Endothelial cell of umbilical vein (primary cell): ENCODE results near the gene MTCH2. TPM values are rescaled to one million over a fixed set of nuclear protein-coding genes. Genes with fewer than 3 reads are reported as not detected.

Experiments used
- BruUV-seq: library from RNA; stranded (reverse); fragments of 400-500 nt; replicated peaks from 2 replicates; lab custom pipeline; 2021; lab: Mats Ljungman, UMichigan
- CTCF ChIA-PET: fragments of 300-600, 350-600 bp; sonication (Branson Sonifier 250); formaldehyde crosslinking; loops from one replicate; lab custom pipeline; 2021; ENCODE audit warnings: antibody characterized with exemption, inconsistent platforms; lab: Charles Lee
- POLR2A ChIA-PET: fragments of 300-600, 350-600 bp; sonication (Branson Sonifier 250); formaldehyde crosslinking; loops from one replicate; lab custom pipeline; 2021; ENCODE audit warnings: antibody characterized with exemption, inconsistent platforms; lab: Charles Lee
- DNase-seq: peaks from one replicate; pipeline ENCODE4 v3.0.0-alpha.2; 2011; ENCODE audit warnings: low read depth, low spot score
- FAIRE-seq: peaks from 2 replicates; lab custom pipeline; 2011; peaks lifted over from hg19 to GRCh38; lab: Jason Lieb, UNC
- H2AFZ ChIP-seq: 2 replicates; pipeline ENCODE4 v1.6.0; 2012; ENCODE audit warnings: low read depth, low read length, control low read depth, inconsistent platforms
- H3K27ac ChIP-seq: 2 replicates; pipeline ENCODE4 v1.5.1; 2011; ENCODE audit warnings: low read depth, mild to moderate bottlenecking, control low read depth, low read length, moderate library complexity; ENCODE audit not compliant: insufficient read depth
- H3K27me3 ChIP-seq, 2 experiments: 2 replicates each; pipeline versions ENCODE4 v1.6.0 to v1.6.1; 2011; ENCODE audit warnings: low read length in 2 of 2, mixed read lengths in 1 of 2; ENCODE audit not compliant: control insufficient read depth in 2 of 2, insufficient read depth in 2 of 2
- H3K36me3 ChIP-seq, 2 experiments: 2 replicates in 1 of 2; 3 replicates in 1 of 2; pipeline ENCODE4 v1.5.1; 2011; ENCODE audit warnings: low read length in 2 of 2, mild to moderate bottlenecking in 1 of 2, moderate library complexity in 1 of 2; ENCODE audit not compliant: control insufficient read depth in 2 of 2, insufficient read depth in 2 of 2; ENCODE audit errors: extremely low read depth in 1 of 2
- H3K4me1 ChIP-seq: 3 replicates; pipeline ENCODE4 v1.5.1; 2011; ENCODE audit warnings: mild to moderate bottlenecking, low read length; ENCODE audit not compliant: control insufficient read depth, insufficient read depth; ENCODE audit errors: extremely low read depth
- H3K4me2 ChIP-seq: 2 replicates; pipeline ENCODE4 v1.6.1; 2011; ENCODE audit warnings: low read length, control low read depth, mixed read lengths; ENCODE audit not compliant: insufficient read depth
- H3K4me3 ChIP-seq, 3 experiments: fragments of 200-600 bp in 1 of 3; sonication (generic), shearing (Covaris generic) in 1 of 3; replicated peaks in 1 of 3; 2 replicates each; pipeline ENCODE4 v1.5.1; 2011 to 2016; ENCODE audit warnings: control low read depth in 3 of 3, low read length in 3 of 3, mild to moderate bottlenecking in 2 of 3, inconsistent platforms in 1 of 3, low read depth in 1 of 3, moderate library complexity in 1 of 3; ENCODE audit not compliant: insufficient read depth in 1 of 3
- H3K79me2 ChIP-seq: 2 replicates; pipeline ENCODE4 v1.6.0; 2012; ENCODE audit warnings: low read length, inconsistent platforms; ENCODE audit not compliant: control insufficient read depth, insufficient read depth
- H3K9ac ChIP-seq: replicated peaks from 2 replicates; pipeline ENCODE3; 2011; ENCODE audit warnings: low read length, control low read depth; ENCODE audit not compliant: insufficient read depth; ENCODE audit errors: extremely low read depth
- H3K9me1 ChIP-seq: replicated peaks from 3 replicates; pipeline ENCODE4 v1.6.0; 2011; ENCODE audit warnings: mild to moderate bottlenecking, low read length; ENCODE audit not compliant: control insufficient read depth, insufficient read depth; ENCODE audit errors: extremely low read depth
- H3K9me3 ChIP-seq: replicated peaks from 2 replicates; pipeline ENCODE4 v1.5.1; 2012; ENCODE audit warnings: low read length, inconsistent platforms; ENCODE audit not compliant: control insufficient read depth, insufficient read depth
- H4K20me1 ChIP-seq: replicated peaks from 2 replicates; pipeline ENCODE3; 2011; ENCODE audit warnings: mild to moderate bottlenecking, low read length; ENCODE audit not compliant: control insufficient read depth, insufficient read depth; ENCODE audit errors: extremely low read depth
- EZH2 ChIP-seq: IDR thresholded peaks from 2 replicates; pipeline ENCODE4 v1.6.1; 2012; ENCODE audit warnings: borderline replicate concordance, low read depth, mild to moderate bottlenecking, moderate library complexity, low read length, inconsistent platforms; ENCODE audit not compliant: severe bottlenecking
- FOS ChIP-seq: IDR thresholded peaks from 2 replicates; pipeline ENCODE4 v1.6.1; 2011; ENCODE audit warnings: mild to moderate bottlenecking, low read length, moderate library complexity, borderline replicate concordance; ENCODE audit not compliant: insufficient read depth
- GATA2 ChIP-seq: IDR thresholded peaks from 2 replicates; pipeline ENCODE4 v1.7.0; 2011; ENCODE audit warnings: low read depth, mild to moderate bottlenecking, moderate library complexity, mixed read lengths, low read length; ENCODE audit not compliant: insufficient read length, insufficient read depth
- JUN ChIP-seq: IDR thresholded peaks from 2 replicates; pipeline ENCODE4 v1.6.1; 2011; ENCODE audit warnings: borderline replicate concordance, low read depth; ENCODE audit not compliant: insufficient read length, insufficient read depth
- POLR2AphosphoS5 ChIP-seq: IDR thresholded peaks from 2 replicates; pipeline ENCODE4 v1.6.1; 2012; ENCODE audit warnings: low read depth, mild to moderate bottlenecking, control low read depth, low read length, moderate library complexity; ENCODE audit not compliant: insufficient read depth
- dilution Hi-C: fragments of 300-500 bp; cut with MboI; formaldehyde crosslinking; loops from one replicate; pipeline ENCODE4 v1.15.0; 2019; ENCODE audit warnings: low sequenced_read_pairs; ENCODE audit not compliant: extremely low pct_ligation_motif_present
- intact Hi-C: fragments of 100-400 bp; cut with micrococcal nuclease; formaldehyde crosslinking; loops from one replicate; pipeline ENCODE4 v1.10.0; 2022
- polyA plus RNA-seq, 4 experiments: library from polyadenylated mRNA; depleted of rRNA in 3 of 4; stranded (reverse) in 3 of 4; unstranded in 1 of 4; fragments of >200 nt; gene quantifications; 2 replicates each; pipeline versions ENCODE4 v1.2.1 to v1.2.3, GENCODE V29; 2011 to 2012; ENCODE audit warnings: missing spikeins in 1 of 4
- total RNA-seq: library from RNA; stranded (reverse); gene quantifications from 2 replicates; pipeline ENCODE4 v1.2.3, GENCODE V29; 2021
- TF ChIP-seq, protein P1 (sequence below): IDR thresholded peaks from 2 replicates; pipeline ENCODE4 v1.6.1; 2011; ENCODE audit not compliant: insufficient read depth, insufficient read length

The MTCH2 gene
- total and polyA plus RNA-seq, 2 donors (not counting 3 experiments of a cell fraction or from before 2014, with no cell fraction given), result 138 to 144 TPM

DNA sequence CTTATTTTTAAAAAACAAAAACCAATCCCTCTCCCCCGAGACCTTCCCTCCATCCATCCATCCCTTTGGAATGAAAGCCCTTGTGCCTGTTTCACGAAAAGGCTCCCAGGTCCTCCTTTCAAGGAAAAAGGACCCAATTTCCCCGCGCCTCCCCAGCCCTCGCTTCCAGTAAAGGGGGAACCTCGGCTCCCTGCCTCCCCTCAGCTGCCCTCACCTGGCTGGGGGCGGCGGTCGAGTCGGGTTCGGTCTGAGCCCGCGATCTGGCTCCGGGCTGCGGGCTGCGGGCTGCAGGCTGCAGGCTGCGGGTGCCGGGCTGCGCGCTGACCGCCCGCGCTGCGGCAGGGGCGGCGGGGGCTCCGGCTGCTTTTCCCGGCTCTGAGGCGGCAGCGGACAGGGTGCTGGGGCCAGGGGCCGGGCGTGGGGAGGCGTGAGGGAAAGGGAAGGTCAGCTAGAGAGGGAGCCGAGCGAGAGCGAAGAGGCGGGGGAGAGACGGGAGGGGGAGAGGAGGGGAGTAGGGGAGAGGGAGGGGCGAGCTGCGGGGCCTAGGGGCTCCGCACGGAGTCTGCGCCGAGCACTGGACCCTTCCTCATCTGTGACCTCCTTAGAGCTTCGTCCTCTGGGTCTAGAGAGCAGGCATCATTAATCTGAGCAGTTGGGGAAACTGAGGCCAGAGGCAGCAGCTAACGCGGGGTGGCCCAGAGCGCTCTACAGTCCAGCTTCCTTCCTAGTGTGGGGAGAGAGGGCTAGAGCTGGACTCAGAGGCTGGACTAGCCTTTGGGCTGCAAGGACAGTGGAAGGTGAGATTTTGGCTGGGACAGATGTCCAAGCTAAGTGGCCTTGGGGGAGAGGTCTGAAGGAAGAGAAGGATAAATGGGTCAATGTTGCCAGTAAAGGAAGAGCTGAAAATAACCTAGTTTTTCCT lies 48.2 kb downstream of the MTCH2 start, which contains the start of gene C1QTNF4:
C1QTNF4 (minus strand) TSS at position 478 of the 922 bp plus-strand sequence. CDS start 3,601 bp downstream, outside the sequence.
- TF ChIP-seq FOS, result no peak
- TF ChIP-seq EZH2, result peak; percentile 92
- no peak for TF ChIP-seq POLR2AphosphoS5
- TF ChIP-seq, protein P1, sequence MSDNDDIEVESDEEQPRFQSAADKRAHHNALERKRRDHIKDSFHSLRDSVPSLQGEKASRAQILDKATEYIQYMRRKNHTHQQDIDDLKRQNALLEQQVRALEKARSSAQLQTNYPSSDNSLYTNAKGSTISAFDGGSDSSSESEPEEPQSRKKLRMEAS, result no peak
- no peak for TF ChIP-seq GATA2
- TF ChIP-seq JUN, result no peak
- intact Hi-C loops, result no loop called here
- Histone ChIP-seq H4K20me1 (no peaks in the 10 kb centered on the region), H3K4me1 (peaks cover 10% of the 10 kb centered on the region), H3K4me2 (peak within 1 kb of the TSS; percentile 36), H2AFZ (no peak within 1 kb of the TSS), H3K4me3 (peak within 1 kb of the TSS in 1 of 3 experiments; percentile 11), H3K9ac (no peak within 1 kb of the TSS), H3K9me3 (no peaks in the 10 kb centered on the region), H3K9me1 (no peaks in the 10 kb centered on the region), H3K79me2 (no peaks in the 10 kb centered on the region), H3K27me3 (peaks cover 32 to 40% of the 10 kb centered on the region in 2 experiments), H3K27ac (no peak within 1 kb of the TSS), H3K36me3 (no peaks in the 10 kb centered on the region)
- CTCF ChIA-PET, result interaction anchor here (0.6 to 1.4 kb wide), 4 partner anchors 8 to 955 kb away, joined by 3 read pairs; partner anchors contain the start of genes CELF1 and FAM180B
- dilution Hi-C loops, result no loop called here
- POLR2A ChIA-PET, result interaction anchor here (0.6 to 1.8 kb wide), 3 partner anchors 12 to 82 kb away, joined by 3 to 8 read pairs (median 4); no protein-coding TSS in a partner anchor
- DNase-seq, result no peak
- no peak for FAIRE-seq
- no TSS peak for BruUV-seq
